CD4-positive, alpha-beta T cell (primary cell): ENCODE results near the gene RAET1G. TPM values are rescaled to one million over a fixed set of nuclear protein-coding genes. Genes with fewer than 3 reads are reported as not detected.

Experiments used
- ATAC-seq: fragments of 200-7000 bp; cut with Tn5 transposase; one replicate; pipeline ENCODE4 v1.10.0; 2022; ENCODE audit warnings: mild to moderate bottlenecking; ENCODE audit not compliant: poor library complexity
- CTCF ChIA-PET: fragments of 350-600 bp; sonication (Branson Sonifier 250); formaldehyde crosslinking; loops from one replicate; lab custom pipeline; 2021; ENCODE audit warnings: antibody characterized with exemption, inconsistent platforms; lab: Charles Lee
- POLR2A ChIA-PET: fragments of 350-600 bp; sonication (Branson Sonifier 250); formaldehyde crosslinking; loops from one replicate; lab custom pipeline; 2021; ENCODE audit warnings: antibody characterized with exemption, inconsistent platforms; lab: Charles Lee
- DNase-seq, 14 experiments: peaks; one replicate each; pipeline ENCODE4 v3.0.0-alpha.2; 2013 to 2020; ENCODE audit warnings: mixed read lengths in 2 of 14
- H3K27ac ChIP-seq, 2 donors: one replicate each; pipeline versions ENCODE4 v1.5.1 to v1.7.0; 2013; ENCODE audit warnings: low read length in 2 of 2, low read depth in 1 of 2, mild to moderate bottlenecking in 1 of 2
- H3K27me3 ChIP-seq, 2 experiments: 1 replicate in 1 of 2; 2 replicates in 1 of 2; pipeline versions ENCODE4 v1.6.1 to v1.7.0; 2013; ENCODE audit warnings: low read length in 2 of 2, control low read depth in 1 of 2, mild to moderate bottlenecking in 1 of 2, moderate library complexity in 1 of 2; ENCODE audit not compliant: insufficient read depth in 2 of 2, control insufficient read depth in 1 of 2
- H3K36me3 ChIP-seq: one replicate; pipeline ENCODE4 v1.6.1; 2013; ENCODE audit warnings: low read length, control low read depth; ENCODE audit not compliant: insufficient read depth
- H3K4me1 ChIP-seq: one replicate; pipeline ENCODE4 v1.6.1; 2013; ENCODE audit warnings: low read length, control low read depth; ENCODE audit not compliant: insufficient read depth
- H3K4me3 ChIP-seq: one replicate; pipeline ENCODE4 v1.5.1; 2013; ENCODE audit warnings: mild to moderate bottlenecking, low read length, moderate library complexity
- H3K9me3 ChIP-seq, 2 experiments: 1 replicate in 1 of 2; 2 replicates in 1 of 2; pipeline versions ENCODE4 v1.6.1 to v1.7.0; 2013; ENCODE audit warnings: low read length in 2 of 2, mild to moderate bottlenecking in 2 of 2, control low read depth in 1 of 2, moderate library complexity in 1 of 2; ENCODE audit not compliant: control insufficient read depth in 1 of 2, insufficient read depth in 1 of 2
- H3K27ac Mint-ChIP-seq: one replicate; pipeline ENCODE4 v1.8.0; 2020; ENCODE audit warnings: mixed read lengths
- H3K27me3 Mint-ChIP-seq: one replicate; pipeline ENCODE4 v1.8.0; 2021; ENCODE audit warnings: mixed read lengths
- H3K36me3 Mint-ChIP-seq: one replicate; pipeline ENCODE4 v1.8.0; 2021; ENCODE audit warnings: low read depth, mixed read lengths
- H3K4me1 Mint-ChIP-seq: one replicate; pipeline ENCODE4 v1.8.0; 2021; ENCODE audit warnings: low read depth, mixed read lengths
- H3K4me3 Mint-ChIP-seq: one replicate; pipeline ENCODE4 v1.8.0; 2020; ENCODE audit warnings: mild to moderate bottlenecking, mixed read lengths
- H3K9me3 Mint-ChIP-seq: one replicate; pipeline ENCODE4 v1.8.0; 2020; ENCODE audit warnings: mixed read lengths
- CTCF ChIP-seq: fragments of 200-600 bp; IDR thresholded peaks from one replicate; pipeline ENCODE4 v1.8.0; 2022; ENCODE audit warnings: antibody characterized with exemption, mild to moderate bottlenecking
- intact Hi-C, 2 experiments: fragments of 100-400 bp; cut with DNase I in 1 of 2; cut with micrococcal nuclease in 1 of 2; formaldehyde crosslinking; loops; one replicate each; pipeline versions ENCODE4 v1.15.1 to v1.9.0; 2023 to 2025; cut with DNase I, micrococcal nuclease
- total RNA-seq, 174 experiments: library from RNA in 2 of 174; stranded (reverse) in 2 of 174; gene quantifications; one replicate each; pipeline ENCODE4 v1.2.3 and lab custom pipeline; 2021 to 2026

RAET1G gene
- total RNA-seq, 2 experiments from 2014 or later: not detected

- H3K4me3 Mint-ChIP-seq: no peak overlapping the region
- no peaks in the 10 kb centered on the region for H3K4me1 ChIP-seq
- TF ChIP-seq CTCF: no peak
- H3K9me3 ChIP-seq: no peaks in the 10 kb centered on the region
- no peak overlapping the region for H3K27ac Mint-ChIP-seq
- H3K27me3 ChIP-seq: peaks cover 9 to 24% of the 10 kb centered on the region in 2 experiments
- POLR2A ChIA-PET: no interaction called here
- no peaks in the 10 kb centered on the region for H3K4me1 Mint-ChIP-seq
- no peak overlapping the region for H3K4me3 ChIP-seq
- intact Hi-C loops: no loop called here
- H3K36me3 Mint-ChIP-seq: no peaks in the 10 kb centered on the region
- CTCF ChIA-PET: no interaction called here
- DNase-seq: no peak
- H3K36me3 ChIP-seq: no peaks in the 10 kb centered on the region
- H3K27ac ChIP-seq: no peak overlapping the region
- no peak for ATAC-seq
- H3K9me3 Mint-ChIP-seq: no peaks in the 10 kb centered on the region
- peaks cover 64% of the 10 kb centered on the region for H3K27me3 Mint-ChIP-seq
Measured at GRCh38 chr6:149876241-149876933, 46.5 kb downstream of the RAET1G start.

DNA sequence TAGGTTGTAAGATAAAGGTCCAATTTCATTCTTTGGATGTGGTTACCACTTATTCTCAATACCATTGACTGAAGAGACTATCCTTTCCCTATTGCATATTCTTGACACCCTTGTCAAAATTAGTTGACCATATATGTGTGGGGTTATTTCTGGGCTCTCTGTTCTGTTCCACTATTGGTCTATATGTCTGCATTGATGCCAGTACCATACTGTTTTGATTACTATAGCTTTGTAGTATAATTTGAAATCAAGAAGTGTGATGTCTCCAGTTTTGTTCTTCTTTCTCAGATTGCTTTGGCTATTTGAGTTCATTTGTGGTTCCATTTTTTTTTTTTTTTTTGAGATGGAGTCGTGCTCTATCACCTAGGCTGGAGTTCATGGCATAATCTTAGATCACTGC lies 50.7 kb downstream of the RAET1G start:
- POLR2A ChIA-PET: no interaction called here

DNA sequence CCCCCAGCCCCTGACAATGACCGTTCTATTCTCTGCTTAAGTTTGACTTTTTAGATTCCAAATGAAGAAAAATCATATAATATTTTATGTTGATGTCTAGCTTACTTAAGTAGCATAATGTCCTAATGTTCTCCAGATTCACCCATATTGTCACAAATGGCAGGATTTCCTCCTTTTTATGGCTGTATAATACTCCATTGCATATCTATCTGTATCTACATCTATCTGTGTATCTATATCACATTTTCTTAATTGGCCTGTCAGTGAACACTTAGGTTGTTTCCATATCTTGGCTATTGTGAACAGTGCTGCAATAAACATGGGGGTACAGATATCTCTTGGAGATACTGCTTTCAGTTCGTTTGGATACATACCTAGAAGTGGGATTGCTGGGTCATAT lies 51.7 kb downstream of the RAET1G start:
- Histone ChIP-seq H3K36me3 (no peaks in the 10 kb centered on the region), H3K9me3 (no peaks in the 10 kb centered on the region), H3K27me3 (peaks cover 0 to 7% of the 10 kb centered on the region in 2 experiments), H3K27ac (no peak overlapping the region), H3K4me1 (no peaks in the 10 kb centered on the region), H3K4me3 (no peak overlapping the region)
- no peaks in the 10 kb centered on the region for H3K4me1 Mint-ChIP-seq
- no peak overlapping the region for H3K4me3 Mint-ChIP-seq
- no peak overlapping the region for H3K27ac Mint-ChIP-seq
- peaks cover 22% of the 10 kb centered on the region for H3K27me3 Mint-ChIP-seq
- intact Hi-C loops: no loop called here
- H3K36me3 Mint-ChIP-seq: no peaks in the 10 kb centered on the region
- POLR2A ChIA-PET: no interaction called here
- CTCF ChIA-PET: no interaction called here
- DNase-seq (no peak), ATAC-seq (no peak)
- no peak for TF ChIP-seq CTCF
- H3K9me3 Mint-ChIP-seq: no peaks in the 10 kb centered on the region

More for the DNA sequence above, 50.7 kb downstream of the RAET1G start:
- Mint-ChIP-seq H3K27me3 (peaks cover 32% of the 10 kb centered on the region), H3K27ac (no peak overlapping the region), H3K36me3 (no peaks in the 10 kb centered on the region), H3K9me3 (no peaks in the 10 kb centered on the region), H3K4me1 (no peaks in the 10 kb centered on the region), H3K4me3 (no peak overlapping the region)
- DNase-seq: no peak
- intact Hi-C loops: no loop called here
- Histone ChIP-seq H3K9me3 (no peaks in the 10 kb centered on the region), H3K4me1 (no peaks in the 10 kb centered on the region), H3K4me3 (no peak overlapping the region), H3K36me3 (no peaks in the 10 kb centered on the region), H3K27ac (no peak overlapping the region), H3K27me3 (peaks cover 5 to 12% of the 10 kb centered on the region in 2 experiments)
- CTCF ChIA-PET: no interaction called here
- no peak for ATAC-seq
- TF ChIP-seq CTCF: no peak
